ENCODE results near the gene NCK2.

The NCK2 gene

GRCh38 chr2:105791229-105791628, 46.5 kb downstream of the NCK2 start:
- Histone ChIP-seq H3K4me3 (ENCODE audit: low read depth, low read length) (no peak overlapping the region), H3K36me3 (no peaks in the 10 kb centered on the region), H3K4me1 (no peaks in the 10 kb centered on the region), H3K27me3 (no peaks in the 10 kb centered on the region), H3K9me3 (no peaks in the 10 kb centered on the region)
- no peak for TF ChIP-seq CTCF (IDR thresholded peaks at IDR 0.05; ENCODE audit: low read depth, low read length)
- DNase-seq: no peak

GRCh38 chr2:105792561-105792960, 47.8 kb downstream of the NCK2 start:
- TF ChIP-seq CTCF (IDR thresholded peaks at IDR 0.05; ENCODE audit: low read depth, low read length): no peak

GRCh38 chr2:105793196-105793975, 48.7 kb downstream of the NCK2 start:
- TF ChIP-seq CTCF (IDR thresholded peaks at IDR 0.05; ENCODE audit: low read depth, low read length): no peak
- Histone ChIP-seq H3K4me3 (ENCODE audit: low read depth, low read length) (no peak overlapping the region), H3K36me3 (no peaks in the 10 kb centered on the region), H3K27me3 (no peaks in the 10 kb centered on the region), H3K9me3 (no peaks in the 10 kb centered on the region), H3K4me1 (no peaks in the 10 kb centered on the region; the same call in 1 of the 2 replicates)
- DNase-seq: no peak

More at GRCh38 chr2:105792561-105792960, 47.8 kb downstream of the NCK2 start:
- H3K4me1 ChIP-seq: no peaks in the 10 kb centered on the region; the same call in 1 of the 2 replicates
- DNase-seq: no peak
- H3K9me3 ChIP-seq: no peaks in the 10 kb centered on the region
- H3K36me3 ChIP-seq: no peaks in the 10 kb centered on the region
- H3K27me3 ChIP-seq: no peaks in the 10 kb centered on the region
- no peak overlapping the region for H3K4me3 ChIP-seq (ENCODE audit: low read depth, low read length)

GRCh38 chr2:105794926-105795574, 50.3 kb downstream of the NCK2 start:
- TF ChIP-seq CTCF (IDR thresholded peaks at IDR 0.05; ENCODE audit: low read depth, low read length): no peak
- Histone ChIP-seq H3K9me3 (no peaks in the 10 kb centered on the region), H3K4me1 (no peaks in the 10 kb centered on the region; the same call in 1 of the 2 replicates), H3K4me3 (ENCODE audit: low read depth, low read length) (no peak overlapping the region), H3K36me3 (no peaks in the 10 kb centered on the region), H3K27me3 (no peaks in the 10 kb centered on the region)
- no peak for DNase-seq

GRCh38 chr2:105795575-105795934, 50.8 kb downstream of the NCK2 start:
- H3K4me3 ChIP-seq (ENCODE audit: low read depth, low read length): no peak overlapping the region
- no peak for DNase-seq

More at GRCh38 chr2:105795575-105795934, 50.8 kb downstream of the NCK2 start:
- Histone ChIP-seq H3K27me3 (no peaks in the 10 kb centered on the region), H3K9me3 (no peaks in the 10 kb centered on the region), H3K4me1 (no peaks in the 10 kb centered on the region; the same call in 1 of the 2 replicates), H3K36me3 (no peaks in the 10 kb centered on the region)
- no peak for TF ChIP-seq CTCF (IDR thresholded peaks at IDR 0.05; ENCODE audit: low read depth, low read length)

All from BE2C (cell line).